AG04449 (cell line): ENCODE results near the gene UGP2.

Experiments used
- CTCF ChIA-PET: fragments of 350-600 bp; formaldehyde crosslinking; extraction: SDS; loops from one replicate; lab custom pipeline; 2021; ENCODE audit warnings: antibody characterized with exemption; lab: Yijun Ruan, JAX
- POLR2A ChIA-PET: fragments of 400-600, 350-600 bp; formaldehyde crosslinking; extraction: SDS; loops from one replicate; lab custom pipeline; 2020; ENCODE audit warnings: antibody characterized with exemption, inconsistent platforms; lab: Yijun Ruan, JAX
- DNase-seq: peaks from one replicate; pipeline ENCODE4 v3.0.0-alpha.2; 2010; ENCODE audit warnings: low read depth, low spot score
- H3K4me3 ChIP-seq: 2 replicates; pipeline ENCODE4 v1.5.1; 2011; ENCODE audit warnings: low read depth, mild to moderate bottlenecking, control low read depth, low read length
- TF ChIP-seq, protein P1 (sequence below): IDR thresholded peaks from one replicate; pipeline ENCODE4 v1.5.1; 2011; ENCODE audit warnings: mild to moderate bottlenecking, moderate library complexity, low read length, control low read depth, inconsistent platforms; ENCODE audit not compliant: insufficient read depth; ENCODE audit errors: missing control alignments

Gene UGP2

DNA sequence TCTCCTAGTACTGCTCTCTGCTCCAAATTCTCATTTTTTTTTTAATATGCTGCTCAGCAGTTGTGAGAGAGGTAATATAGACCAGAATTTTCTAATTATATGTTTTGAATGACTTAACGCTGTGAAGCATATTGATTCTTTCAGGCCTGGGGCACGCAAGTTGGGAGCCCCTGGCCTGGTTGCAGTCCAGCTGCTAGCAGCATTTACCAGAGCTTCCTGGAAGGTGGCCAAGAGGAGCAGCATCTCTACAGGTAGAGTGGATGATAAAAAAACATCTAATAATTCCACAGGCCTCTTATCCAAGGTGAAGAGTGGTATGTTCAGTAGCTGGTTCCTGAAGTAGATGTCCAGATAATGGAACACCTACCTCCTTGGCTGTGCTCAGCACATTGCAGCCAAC is 7.3 kb upstream of the UGP2 start:
- TF ChIP-seq, protein P1, sequence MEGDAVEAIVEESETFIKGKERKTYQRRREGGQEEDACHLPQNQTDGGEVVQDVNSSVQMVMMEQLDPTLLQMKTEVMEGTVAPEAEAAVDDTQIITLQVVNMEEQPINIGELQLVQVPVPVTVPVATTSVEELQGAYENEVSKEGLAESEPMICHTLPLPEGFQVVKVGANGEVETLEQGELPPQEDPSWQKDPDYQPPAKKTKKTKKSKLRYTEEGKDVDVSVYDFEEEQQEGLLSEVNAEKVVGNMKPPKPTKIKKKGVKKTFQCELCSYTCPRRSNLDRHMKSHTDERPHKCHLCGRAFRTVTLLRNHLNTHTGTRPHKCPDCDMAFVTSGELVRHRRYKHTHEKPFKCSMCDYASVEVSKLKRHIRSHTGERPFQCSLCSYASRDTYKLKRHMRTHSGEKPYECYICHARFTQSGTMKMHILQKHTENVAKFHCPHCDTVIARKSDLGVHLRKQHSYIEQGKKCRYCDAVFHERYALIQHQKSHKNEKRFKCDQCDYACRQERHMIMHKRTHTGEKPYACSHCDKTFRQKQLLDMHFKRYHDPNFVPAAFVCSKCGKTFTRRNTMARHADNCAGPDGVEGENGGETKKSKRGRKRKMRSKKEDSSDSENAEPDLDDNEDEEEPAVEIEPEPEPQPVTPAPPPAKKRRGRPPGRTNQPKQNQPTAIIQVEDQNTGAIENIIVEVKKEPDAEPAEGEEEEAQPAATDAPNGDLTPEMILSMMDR: no peak
- no peak overlapping the region for H3K4me3 ChIP-seq
- ChIA-PET POLR2A (interaction anchor here (0.8 kb wide), 1 partner anchor 42 kb away, joined by 4 read pairs; no protein-coding TSS in a partner anchor), CTCF (interaction anchor here (1.2 to 1.8 kb wide), 3 partner anchors 27 to 135 kb away, joined by 3 to 4 read pairs (median 3); no protein-coding TSS in a partner anchor)
- no peak for DNase-seq

DNA sequence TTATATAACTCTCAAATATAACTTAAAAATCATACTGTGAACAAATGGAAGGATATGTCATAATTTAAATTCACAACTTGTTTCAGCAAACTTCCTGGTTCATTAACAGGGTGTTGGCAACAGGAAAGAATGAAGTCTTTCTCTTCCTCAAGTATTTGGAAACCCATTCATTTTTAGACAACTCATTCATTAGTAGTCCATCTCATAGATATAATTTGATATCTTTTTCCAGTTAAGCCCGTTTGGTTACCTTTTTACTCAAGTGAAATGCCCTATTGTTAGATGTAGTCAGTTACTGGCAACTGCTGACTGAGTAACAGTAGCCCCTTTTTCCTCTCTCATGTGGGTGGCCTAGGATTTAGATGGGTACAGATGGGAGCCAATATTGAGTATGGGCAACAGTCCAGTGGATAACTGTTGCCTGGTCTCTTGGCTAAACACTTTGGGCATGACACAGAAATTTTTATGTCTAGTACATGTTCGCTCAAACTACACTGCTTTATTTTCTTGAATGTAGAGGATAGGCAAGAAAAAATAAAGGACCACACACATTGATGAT is 4.6 kb upstream of the UGP2 start:
- no peak overlapping the region for H3K4me3 ChIP-seq
- no peak for DNase-seq
- ChIA-PET POLR2A (no interaction called here), CTCF (no interaction called here)
- TF ChIP-seq, protein P1: no peak

DNA sequence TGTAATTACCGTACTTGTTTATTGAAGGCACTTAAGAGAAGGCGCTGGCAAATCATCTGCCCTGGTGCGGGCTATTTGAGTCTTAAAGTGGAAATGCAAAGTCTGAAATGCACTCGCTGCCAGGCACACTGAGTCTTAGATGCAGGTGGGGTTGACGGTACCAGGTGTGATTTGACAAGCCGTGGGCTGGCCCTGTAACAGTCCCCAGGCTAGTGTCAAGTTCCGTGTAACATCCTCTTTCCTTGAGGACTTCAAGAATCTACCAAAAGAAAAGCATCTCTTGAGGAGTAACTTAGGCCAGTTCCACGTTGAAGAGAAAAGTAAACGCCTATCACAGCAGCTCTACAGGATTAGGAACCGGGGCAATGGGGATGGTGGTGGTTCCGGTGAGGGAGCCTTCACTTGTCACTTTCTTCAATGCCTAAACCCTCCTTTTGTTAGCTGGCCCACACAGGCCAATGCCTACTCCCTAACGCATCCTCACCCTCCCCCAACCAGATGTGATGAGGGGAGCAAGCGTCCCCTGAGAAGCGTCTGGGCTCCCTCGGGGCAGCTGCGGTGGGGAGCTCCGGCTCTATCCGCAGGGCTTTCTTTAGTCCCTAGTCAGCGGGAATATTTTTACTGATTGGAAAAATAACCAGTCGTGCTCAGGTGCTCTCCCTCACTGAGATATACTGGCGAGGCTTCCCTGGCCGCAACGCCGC is 1.5 kb upstream of the UGP2 start:
- POLR2A ChIA-PET: interaction anchor here (1.1 to 3.3 kb wide), 2 partner anchors 12 to 179 kb away, joined by 3 to 34 read pairs; no protein-coding TSS in a partner anchor
- no peak for DNase-seq
- H3K4me3 ChIP-seq: peak overlapping the region; percentile 83
- TF ChIP-seq, protein P1: no peak
- CTCF ChIA-PET: interaction anchor here (0.9 to 3.0 kb wide), 5 partner anchors 9 to 180 kb away, joined by 3 to 23 read pairs (median 4); no protein-coding TSS in a partner anchor

DNA sequence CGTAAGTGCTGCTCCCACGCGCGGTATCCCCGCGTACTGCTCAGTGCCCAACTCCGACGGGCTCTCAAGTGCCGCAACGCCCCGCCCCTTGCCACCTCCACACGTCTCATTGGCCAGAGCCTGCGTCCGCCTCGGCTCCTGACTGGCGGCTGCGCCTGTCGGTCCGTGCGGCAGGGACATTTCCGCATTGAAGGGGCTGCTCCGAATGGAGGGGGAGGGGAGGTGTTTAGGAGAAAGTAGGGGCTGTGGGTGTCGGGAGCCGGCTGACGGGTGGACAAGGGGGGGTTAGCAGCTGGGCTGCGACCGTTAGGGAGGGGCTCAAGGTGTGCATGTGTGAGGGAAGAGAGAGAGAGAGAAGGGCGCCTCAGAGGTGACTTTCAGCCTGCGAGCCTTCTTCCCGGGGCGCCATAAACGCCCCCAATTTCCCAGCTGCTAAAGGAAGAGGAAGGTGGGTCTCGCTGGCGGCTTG is 877 bp upstream of the UGP2 start:
- CTCF ChIA-PET: interaction anchor here (0.9 to 3.0 kb wide), 9 partner anchors 9 to 181 kb away, joined by 3 to 23 read pairs (median 4); no protein-coding TSS in a partner anchor
- TF ChIP-seq, protein P1: no peak
- peak overlapping the region; percentile 83 for H3K4me3 ChIP-seq
- DNase-seq: peak; percentile 82
- POLR2A ChIA-PET: interaction anchor here (0.6 to 3.3 kb wide), 9 partner anchors 13 to 1263 kb away, joined by 3 to 34 read pairs (median 3); partner anchors contain the start of genes MDH1 and WDPCP

DNA sequence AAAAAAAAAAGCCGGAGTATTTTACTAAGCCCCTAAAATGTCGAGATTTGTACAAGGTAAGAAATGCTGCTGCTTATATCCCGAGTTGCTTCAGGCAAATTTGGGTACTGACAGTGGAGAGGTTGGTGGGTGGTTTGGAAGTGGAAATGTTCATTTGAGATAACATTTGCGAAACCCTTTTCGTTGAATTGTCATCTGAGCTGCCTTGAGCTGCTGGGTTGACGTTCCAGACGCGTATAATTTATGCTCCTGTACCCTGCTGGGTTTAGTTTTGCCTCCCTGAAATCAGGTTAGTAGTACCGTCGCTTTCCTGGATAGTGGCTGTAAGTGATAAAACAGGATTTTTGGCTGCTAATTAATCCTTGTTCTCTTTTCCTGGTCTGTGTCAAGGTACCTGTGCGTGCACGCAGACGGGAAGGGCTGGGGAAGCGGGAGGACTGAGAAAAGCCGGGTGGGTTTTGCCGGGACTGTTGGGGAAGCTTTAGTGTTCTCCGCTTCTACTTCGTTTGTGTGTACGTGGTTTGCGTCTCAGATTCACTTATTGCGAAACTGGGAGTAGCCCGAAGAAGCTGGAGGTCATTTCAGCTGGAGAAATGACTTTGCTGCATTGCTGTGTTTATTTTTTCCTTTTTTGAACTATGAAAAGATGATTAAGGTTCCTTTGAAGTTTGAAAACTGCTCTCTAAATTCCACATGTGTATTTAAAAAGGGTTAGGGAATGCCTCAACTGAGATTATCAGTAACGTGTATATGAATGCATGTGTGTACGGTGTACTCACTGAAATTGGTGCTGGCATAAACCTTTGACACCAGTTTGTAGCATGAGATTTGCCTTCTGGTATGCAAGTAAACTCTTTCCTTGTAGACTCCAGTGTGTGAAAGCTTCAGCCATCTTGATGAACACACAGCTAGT is 709 bp downstream of the UGP2 start:
- TF ChIP-seq, protein P1: no peak
- POLR2A ChIA-PET: interaction anchor here (0.6 to 3.3 kb wide), 15 partner anchors 8 to 1082 kb away, joined by 3 to 34 read pairs (median 5); partner anchors contain the start of genes MDH1 and WDPCP
- H3K4me3 ChIP-seq: peak overlapping the region; percentile 83
- DNase-seq: no peak
- CTCF ChIA-PET: interaction anchor here (0.8 to 3.0 kb wide), 9 partner anchors 10 to 184 kb away, joined by 3 to 23 read pairs (median 4); no protein-coding TSS in a partner anchor
